HEK293 (cell line): ENCODE data around the gene TGFB2.

Source experiments
- FEZF1 ChIP-seq: fragments of 450-650 bp; formaldehyde crosslinking; IDR thresholded peaks from 2 replicates; pipeline ENCODE4 v1.5.1; 2016; ENCODE audit warnings: missing biosample characterization, missing genetic modification characterization
- KLF1 ChIP-seq: fragments of 450-650 bp; formaldehyde crosslinking; IDR thresholded peaks from 2 replicates; pipeline ENCODE4 v1.5.1; 2016; ENCODE audit warnings: missing biosample characterization, missing genetic modification characterization
- KLF16 ChIP-seq: fragments of 450-650 bp; formaldehyde crosslinking; IDR thresholded peaks from 2 replicates; pipeline ENCODE4 v1.5.1; 2017; ENCODE audit warnings: missing biosample characterization, missing genetic modification characterization
- OVOL3 ChIP-seq: fragments of 450-650 bp; formaldehyde crosslinking; IDR thresholded peaks from 2 replicates; pipeline ENCODE4 v1.5.1; 2016; ENCODE audit warnings: missing biosample characterization, missing genetic modification characterization
- ZBTB7A ChIP-seq: fragments of 450-650 bp; formaldehyde crosslinking; IDR thresholded peaks from 2 replicates; pipeline ENCODE4 v1.5.1; 2016; ENCODE audit warnings: low read depth, missing biosample characterization, missing genetic modification characterization
- ZNF112 ChIP-seq: fragments of 450-650 bp; formaldehyde crosslinking; IDR thresholded peaks from 2 replicates; pipeline ENCODE4 v1.5.0; 2017; ENCODE audit warnings: missing biosample characterization, missing genetic modification characterization
- ZNF121 ChIP-seq: fragments of 450-650 bp; formaldehyde crosslinking; IDR thresholded peaks from 2 replicates; pipeline ENCODE4 v1.5.1; 2016; ENCODE audit warnings: missing biosample characterization, missing genetic modification characterization
- ZNF311 ChIP-seq: fragments of 450-650 bp; formaldehyde crosslinking; IDR thresholded peaks from 2 replicates; pipeline ENCODE4 v1.5.1; 2017; ENCODE audit warnings: missing biosample characterization, missing genetic modification characterization, borderline replicate concordance
- ZNF391 ChIP-seq: fragments of 450-650 bp; formaldehyde crosslinking; IDR thresholded peaks from 2 replicates; pipeline ENCODE4 v1.5.1; 2016; ENCODE audit warnings: low read depth, missing biosample characterization, missing genetic modification characterization, borderline replicate concordance
- ZNF423 ChIP-seq: fragments of 450-650 bp; formaldehyde crosslinking; IDR thresholded peaks from 2 replicates; pipeline ENCODE4 v1.5.1; 2016; ENCODE audit warnings: missing biosample characterization, missing genetic modification characterization
- ZNF514 ChIP-seq: fragments of 450-650 bp; formaldehyde crosslinking; IDR thresholded peaks from 2 replicates; pipeline ENCODE4 v1.5.1; 2016; ENCODE audit warnings: missing biosample characterization, missing genetic modification characterization
- ZNF530 ChIP-seq: fragments of 450-650 bp; formaldehyde crosslinking; IDR thresholded peaks from 2 replicates; pipeline ENCODE4 v1.5.1; 2016; ENCODE audit warnings: low read depth, missing biosample characterization, missing genetic modification characterization
- ZNF776 ChIP-seq: fragments of 450-650 bp; formaldehyde crosslinking; IDR thresholded peaks from 2 replicates; pipeline ENCODE4 v1.5.0; 2017; ENCODE audit warnings: missing biosample characterization, missing genetic modification characterization, borderline replicate concordance
- ZSCAN30 ChIP-seq: fragments of 450-650 bp; IDR thresholded peaks from 2 replicates; pipeline ENCODE4 v1.5.1; 2018; ENCODE audit warnings: missing biosample characterization, mild to moderate bottlenecking, missing genetic modification characterization, moderate library complexity
- ZXDB ChIP-seq: fragments of 450-650 bp; formaldehyde crosslinking; IDR thresholded peaks from 2 replicates; pipeline ENCODE4 v1.5.1; 2016; ENCODE audit warnings: missing biosample characterization, missing genetic modification characterization
- TF ChIP-seq, protein P1 (sequence below): fragments of 450-650 bp; formaldehyde crosslinking; IDR thresholded peaks from 2 replicates; pipeline ENCODE4 v1.5.1; 2016; ENCODE audit warnings: missing biosample characterization, missing genetic modification characterization, borderline replicate concordance
- TF ChIP-seq, protein P2 (sequence below): fragments of 450-650 bp; formaldehyde crosslinking; IDR thresholded peaks from 2 replicates; pipeline ENCODE4 v1.5.1; 2016; ENCODE audit warnings: missing biosample characterization, missing genetic modification characterization
- TF ChIP-seq, protein P3 (sequence below): fragments of 450-650 bp; formaldehyde crosslinking; IDR thresholded peaks from 2 replicates; pipeline ENCODE4 v1.5.1; 2016; ENCODE audit warnings: missing biosample characterization, missing genetic modification characterization, low read depth
- TF ChIP-seq, protein P4 (sequence below): fragments of 450-650 bp; formaldehyde crosslinking; IDR thresholded peaks from 2 replicates; pipeline ENCODE4 v1.5.1; 2016; ENCODE audit warnings: missing biosample characterization, missing genetic modification characterization, borderline replicate concordance
- TF ChIP-seq, protein P5 (sequence below): fragments of 450-650 bp; formaldehyde crosslinking; conservative IDR thresholded peaks from 2 replicates; pipeline ENCODE4 v1.5.1; 2016; ENCODE audit warnings: low read depth, missing biosample characterization, missing genetic modification characterization
- TF ChIP-seq, protein P6 (sequence below): fragments of 450-650 bp; formaldehyde crosslinking; IDR thresholded peaks from 2 replicates; pipeline ENCODE4 v1.5.1; 2016; ENCODE audit warnings: missing biosample characterization, missing genetic modification characterization
- TF ChIP-seq, protein P7 (sequence below): fragments of 450-650 bp; formaldehyde crosslinking; IDR thresholded peaks from 2 replicates; pipeline ENCODE4 v1.5.1; 2016; ENCODE audit warnings: missing biosample characterization, missing genetic modification characterization

TGFB2 gene

DNA sequence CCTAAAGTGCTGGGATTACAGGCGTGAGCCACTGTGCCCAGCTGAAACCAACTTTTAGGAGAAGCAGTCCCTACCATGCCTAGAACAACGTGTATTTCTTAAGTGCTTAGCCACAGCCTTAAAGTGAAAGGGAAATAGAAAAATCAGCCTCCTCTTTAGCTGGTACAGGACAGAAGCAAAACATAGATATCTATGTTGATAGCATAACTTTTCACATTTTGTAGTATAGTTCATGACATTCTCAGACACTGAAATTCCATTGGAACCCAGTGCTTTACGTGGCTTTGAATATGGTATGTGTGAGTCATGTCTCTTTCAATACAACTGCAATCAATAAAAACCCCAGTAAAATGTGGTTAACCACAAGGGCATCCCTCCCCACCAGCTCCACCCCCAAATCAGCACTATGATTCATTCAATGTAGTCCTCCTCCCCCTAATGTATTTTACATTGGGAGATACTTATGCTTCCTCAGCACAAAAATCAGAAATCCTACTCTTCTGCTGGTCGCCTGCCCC is 32.1 kb downstream of the TGFB2 start (continued):
- TF ChIP-seq, protein P1, sequence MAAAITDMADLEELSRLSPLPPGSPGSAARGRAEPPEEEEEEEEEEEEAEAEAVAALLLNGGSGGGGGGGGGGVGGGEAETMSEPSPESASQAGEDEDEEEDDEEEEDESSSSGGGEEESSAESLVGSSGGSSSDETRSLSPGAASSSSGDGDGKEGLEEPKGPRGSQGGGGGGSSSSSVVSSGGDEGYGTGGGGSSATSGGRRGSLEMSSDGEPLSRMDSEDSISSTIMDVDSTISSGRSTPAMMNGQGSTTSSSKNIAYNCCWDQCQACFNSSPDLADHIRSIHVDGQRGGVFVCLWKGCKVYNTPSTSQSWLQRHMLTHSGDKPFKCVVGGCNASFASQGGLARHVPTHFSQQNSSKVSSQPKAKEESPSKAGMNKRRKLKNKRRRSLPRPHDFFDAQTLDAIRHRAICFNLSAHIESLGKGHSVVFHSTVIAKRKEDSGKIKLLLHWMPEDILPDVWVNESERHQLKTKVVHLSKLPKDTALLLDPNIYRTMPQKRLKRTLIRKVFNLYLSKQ (tag by site-specific recombination) = no peak
- TF ChIP-seq ZNF121 (tag by site-specific recombination) (no peak), KLF1 (peak; percentile 82), ZNF514 (tag by site-specific recombination) (no peak), ZBTB7A (tag by site-specific recombination) (no peak), ZXDB (tag by site-specific recombination) (peak; percentile 80), ZNF311 (tag by site-specific recombination) (no peak), ZNF776 (tag by site-specific recombination) (no peak), FEZF1 (peak; percentile 48), OVOL3 (no peak), ZNF530 (tag by site-specific recombination) (no peak), ZNF112 (tag by site-specific recombination) (no peak), ZSCAN30 (tag by site-specific recombination) (no peak), ZNF391 (no peak), ZNF423 (tag by site-specific recombination) (no peak), KLF16 (tag by site-specific recombination) (peak; percentile 93)
- TF ChIP-seq, protein P2, sequence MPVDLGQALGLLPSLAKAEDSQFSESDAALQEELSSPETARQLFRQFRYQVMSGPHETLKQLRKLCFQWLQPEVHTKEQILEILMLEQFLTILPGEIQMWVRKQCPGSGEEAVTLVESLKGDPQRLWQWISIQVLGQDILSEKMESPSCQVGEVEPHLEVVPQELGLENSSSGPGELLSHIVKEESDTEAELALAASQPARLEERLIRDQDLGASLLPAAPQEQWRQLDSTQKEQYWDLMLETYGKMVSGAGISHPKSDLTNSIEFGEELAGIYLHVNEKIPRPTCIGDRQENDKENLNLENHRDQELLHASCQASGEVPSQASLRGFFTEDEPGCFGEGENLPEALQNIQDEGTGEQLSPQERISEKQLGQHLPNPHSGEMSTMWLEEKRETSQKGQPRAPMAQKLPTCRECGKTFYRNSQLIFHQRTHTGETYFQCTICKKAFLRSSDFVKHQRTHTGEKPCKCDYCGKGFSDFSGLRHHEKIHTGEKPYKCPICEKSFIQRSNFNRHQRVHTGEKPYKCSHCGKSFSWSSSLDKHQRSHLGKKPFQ = no peak
- TF ChIP-seq, protein P3, sequence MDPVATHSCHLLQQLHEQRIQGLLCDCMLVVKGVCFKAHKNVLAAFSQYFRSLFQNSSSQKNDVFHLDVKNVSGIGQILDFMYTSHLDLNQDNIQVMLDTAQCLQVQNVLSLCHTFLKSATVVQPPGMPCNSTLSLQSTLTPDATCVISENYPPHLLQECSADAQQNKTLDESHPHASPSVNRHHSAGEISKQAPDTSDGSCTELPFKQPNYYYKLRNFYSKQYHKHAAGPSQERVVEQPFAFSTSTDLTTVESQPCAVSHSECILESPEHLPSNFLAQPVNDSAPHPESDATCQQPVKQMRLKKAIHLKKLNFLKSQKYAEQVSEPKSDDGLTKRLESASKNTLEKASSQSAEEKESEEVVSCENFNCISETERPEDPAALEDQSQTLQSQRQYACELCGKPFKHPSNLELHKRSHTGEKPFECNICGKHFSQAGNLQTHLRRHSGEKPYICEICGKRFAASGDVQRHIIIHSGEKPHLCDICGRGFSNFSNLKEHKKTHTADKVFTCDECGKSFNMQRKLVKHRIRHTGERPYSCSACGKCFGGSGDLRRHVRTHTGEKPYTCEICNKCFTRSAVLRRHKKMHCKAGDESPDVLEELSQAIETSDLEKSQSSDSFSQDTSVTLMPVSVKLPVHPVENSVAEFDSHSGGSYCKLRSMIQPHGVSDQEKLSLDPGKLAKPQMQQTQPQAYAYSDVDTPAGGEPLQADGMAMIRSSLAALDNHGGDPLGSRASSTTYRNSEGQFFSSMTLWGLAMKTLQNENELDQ (tag by site-specific recombination) = no peak
- TF ChIP-seq, protein P4, sequence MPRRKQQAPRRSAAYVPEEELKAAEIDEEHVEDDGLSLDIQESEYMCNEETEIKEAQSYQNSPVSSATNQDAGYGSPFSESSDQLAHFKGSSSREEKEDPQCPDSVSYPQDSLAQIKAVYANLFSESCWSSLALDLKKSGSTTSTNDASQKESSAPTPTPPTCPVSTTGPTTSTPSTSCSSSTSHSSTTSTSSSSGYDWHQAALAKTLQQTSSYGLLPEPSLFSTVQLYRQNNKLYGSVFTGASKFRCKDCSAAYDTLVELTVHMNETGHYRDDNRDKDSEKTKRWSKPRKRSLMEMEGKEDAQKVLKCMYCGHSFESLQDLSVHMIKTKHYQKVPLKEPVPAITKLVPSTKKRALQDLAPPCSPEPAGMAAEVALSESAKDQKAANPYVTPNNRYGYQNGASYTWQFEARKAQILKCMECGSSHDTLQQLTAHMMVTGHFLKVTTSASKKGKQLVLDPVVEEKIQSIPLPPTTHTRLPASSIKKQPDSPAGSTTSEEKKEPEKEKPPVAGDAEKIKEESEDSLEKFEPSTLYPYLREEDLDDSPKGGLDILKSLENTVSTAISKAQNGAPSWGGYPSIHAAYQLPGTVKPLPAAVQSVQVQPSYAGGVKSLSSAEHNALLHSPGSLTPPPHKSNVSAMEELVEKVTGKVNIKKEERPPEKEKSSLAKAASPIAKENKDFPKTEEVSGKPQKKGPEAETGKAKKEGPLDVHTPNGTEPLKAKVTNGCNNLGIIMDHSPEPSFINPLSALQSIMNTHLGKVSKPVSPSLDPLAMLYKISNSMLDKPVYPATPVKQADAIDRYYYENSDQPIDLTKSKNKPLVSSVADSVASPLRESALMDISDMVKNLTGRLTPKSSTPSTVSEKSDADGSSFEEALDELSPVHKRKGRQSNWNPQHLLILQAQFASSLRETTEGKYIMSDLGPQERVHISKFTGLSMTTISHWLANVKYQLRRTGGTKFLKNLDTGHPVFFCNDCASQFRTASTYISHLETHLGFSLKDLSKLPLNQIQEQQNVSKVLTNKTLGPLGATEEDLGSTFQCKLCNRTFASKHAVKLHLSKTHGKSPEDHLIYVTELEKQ (tag by site-specific recombination) = peak; percentile 61; the same call in 1 of the 2 replicates
- TF ChIP-seq, protein P5, sequence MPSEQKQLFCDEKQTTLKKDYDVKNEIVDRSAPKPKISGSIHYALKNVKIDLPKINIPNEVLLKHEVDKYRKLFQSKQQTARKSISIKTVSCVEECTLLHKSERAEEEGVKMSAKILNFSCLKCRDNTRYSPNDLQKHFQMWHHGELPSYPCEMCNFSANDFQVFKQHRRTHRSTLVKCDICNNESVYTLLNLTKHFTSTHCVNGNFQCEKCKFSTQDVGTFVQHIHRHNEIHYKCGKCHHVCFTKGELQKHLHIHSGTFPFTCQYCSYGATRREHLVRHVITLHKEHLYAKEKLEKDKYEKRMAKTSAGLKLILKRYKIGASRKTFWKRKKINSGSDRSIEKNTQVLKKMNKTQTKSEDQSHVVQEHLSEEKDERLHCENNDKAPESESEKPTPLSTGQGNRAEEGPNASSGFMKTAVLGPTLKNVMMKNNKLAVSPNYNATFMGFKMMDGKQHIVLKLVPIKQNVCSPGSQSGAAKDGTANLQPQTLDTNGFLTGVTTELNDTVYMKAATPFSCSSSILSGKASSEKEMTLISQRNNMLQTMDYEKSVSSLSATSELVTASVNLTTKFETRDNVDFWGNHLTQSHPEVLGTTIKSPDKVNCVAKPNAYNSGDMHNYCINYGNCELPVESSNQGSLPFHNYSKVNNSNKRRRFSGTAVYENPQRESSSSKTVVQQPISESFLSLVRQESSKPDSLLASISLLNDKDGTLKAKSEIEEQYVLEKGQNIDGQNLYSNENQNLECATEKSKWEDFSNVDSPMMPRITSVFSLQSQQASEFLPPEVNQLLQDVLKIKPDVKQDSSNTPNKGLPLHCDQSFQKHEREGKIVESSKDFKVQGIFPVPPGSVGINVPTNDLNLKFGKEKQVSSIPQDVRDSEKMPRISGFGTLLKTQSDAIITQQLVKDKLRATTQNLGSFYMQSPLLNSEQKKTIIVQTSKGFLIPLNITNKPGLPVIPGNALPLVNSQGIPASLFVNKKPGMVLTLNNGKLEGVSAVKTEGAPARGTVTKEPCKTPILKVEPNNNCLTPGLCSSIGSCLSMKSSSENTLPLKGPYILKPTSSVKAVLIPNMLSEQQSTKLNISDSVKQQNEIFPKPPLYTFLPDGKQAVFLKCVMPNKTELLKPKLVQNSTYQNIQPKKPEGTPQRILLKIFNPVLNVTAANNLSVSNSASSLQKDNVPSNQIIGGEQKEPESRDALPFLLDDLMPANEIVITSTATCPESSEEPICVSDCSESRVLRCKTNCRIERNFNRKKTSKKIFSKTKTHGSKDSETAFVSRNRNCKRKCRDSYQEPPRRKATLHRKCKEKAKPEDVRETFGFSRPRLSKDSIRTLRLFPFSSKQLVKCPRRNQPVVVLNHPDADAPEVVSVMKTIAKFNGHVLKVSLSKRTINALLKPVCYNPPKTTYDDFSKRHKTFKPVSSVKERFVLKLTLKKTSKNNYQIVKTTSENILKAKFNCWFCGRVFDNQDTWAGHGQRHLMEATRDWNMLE = peak; percentile 47
- TF ChIP-seq, protein P6, sequence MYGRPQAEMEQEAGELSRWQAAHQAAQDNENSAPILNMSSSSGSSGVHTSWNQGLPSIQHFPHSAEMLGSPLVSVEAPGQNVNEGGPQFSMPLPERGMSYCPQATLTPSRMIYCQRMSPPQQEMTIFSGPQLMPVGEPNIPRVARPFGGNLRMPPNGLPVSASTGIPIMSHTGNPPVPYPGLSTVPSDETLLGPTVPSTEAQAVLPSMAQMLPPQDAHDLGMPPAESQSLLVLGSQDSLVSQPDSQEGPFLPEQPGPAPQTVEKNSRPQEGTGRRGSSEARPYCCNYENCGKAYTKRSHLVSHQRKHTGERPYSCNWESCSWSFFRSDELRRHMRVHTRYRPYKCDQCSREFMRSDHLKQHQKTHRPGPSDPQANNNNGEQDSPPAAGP = peak; percentile 66; the same call in 1 of the 2 replicates
- TF ChIP-seq, protein P7, sequence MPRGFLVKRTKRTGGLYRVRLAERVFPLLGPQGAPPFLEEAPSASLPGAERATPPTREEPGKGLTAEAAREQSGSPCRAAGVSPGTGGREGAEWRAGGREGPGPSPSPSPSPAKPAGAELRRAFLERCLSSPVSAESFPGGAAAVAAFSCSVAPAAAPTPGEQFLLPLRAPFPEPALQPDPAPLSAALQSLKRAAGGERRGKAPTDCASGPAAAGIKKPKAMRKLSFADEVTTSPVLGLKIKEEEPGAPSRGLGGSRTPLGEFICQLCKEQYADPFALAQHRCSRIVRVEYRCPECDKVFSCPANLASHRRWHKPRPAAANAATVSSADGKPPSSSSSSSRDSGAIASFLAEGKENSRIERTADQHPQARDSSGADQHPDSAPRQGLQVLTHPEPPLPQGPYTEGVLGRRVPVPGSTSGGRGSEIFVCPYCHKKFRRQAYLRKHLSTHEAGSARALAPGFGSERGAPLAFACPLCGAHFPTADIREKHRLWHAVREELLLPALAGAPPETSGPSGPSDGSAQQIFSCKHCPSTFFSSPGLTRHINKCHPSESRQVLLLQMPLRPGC (tag by site-specific recombination) = peak; percentile 95
